ENCODE results near the gene RSPH6A. TPM values are rescaled to one million over a fixed set of nuclear protein-coding genes. Genes with fewer than 3 reads are reported as not detected.

Gene RSPH6A
- total RNA-seq, 1 donor, result 0.18 TPM

DNA sequence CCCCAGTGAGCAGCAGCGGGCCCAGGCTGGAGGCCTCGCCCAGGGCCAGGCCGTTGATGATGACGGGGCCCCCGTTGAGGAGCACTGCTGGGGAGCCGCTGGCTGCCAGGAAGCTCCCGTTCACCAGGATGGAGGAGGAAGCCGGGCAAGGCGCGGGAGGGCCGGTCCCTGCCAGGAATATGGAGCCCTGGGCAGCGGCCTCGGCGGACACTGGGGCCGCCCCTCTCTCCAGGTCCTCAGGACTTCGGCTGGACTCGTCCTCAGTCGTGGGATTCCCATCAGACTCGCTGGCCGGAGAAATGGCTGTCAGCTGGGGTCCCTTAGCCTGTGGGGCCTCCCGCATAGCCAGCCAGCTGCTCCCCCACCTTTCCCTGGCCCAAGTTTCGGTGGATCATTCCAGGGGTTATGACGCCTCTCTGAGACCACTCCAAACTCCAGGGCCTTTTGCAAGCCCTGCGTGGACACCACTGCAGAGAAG, 48.2 kb downstream of the RSPH6A start:
- H3K4me3 ChIP-seq (ENCODE audit: low read depth, low read length), result peak overlapping the region; percentile 82
- TF ChIP-seq, protein P1, sequence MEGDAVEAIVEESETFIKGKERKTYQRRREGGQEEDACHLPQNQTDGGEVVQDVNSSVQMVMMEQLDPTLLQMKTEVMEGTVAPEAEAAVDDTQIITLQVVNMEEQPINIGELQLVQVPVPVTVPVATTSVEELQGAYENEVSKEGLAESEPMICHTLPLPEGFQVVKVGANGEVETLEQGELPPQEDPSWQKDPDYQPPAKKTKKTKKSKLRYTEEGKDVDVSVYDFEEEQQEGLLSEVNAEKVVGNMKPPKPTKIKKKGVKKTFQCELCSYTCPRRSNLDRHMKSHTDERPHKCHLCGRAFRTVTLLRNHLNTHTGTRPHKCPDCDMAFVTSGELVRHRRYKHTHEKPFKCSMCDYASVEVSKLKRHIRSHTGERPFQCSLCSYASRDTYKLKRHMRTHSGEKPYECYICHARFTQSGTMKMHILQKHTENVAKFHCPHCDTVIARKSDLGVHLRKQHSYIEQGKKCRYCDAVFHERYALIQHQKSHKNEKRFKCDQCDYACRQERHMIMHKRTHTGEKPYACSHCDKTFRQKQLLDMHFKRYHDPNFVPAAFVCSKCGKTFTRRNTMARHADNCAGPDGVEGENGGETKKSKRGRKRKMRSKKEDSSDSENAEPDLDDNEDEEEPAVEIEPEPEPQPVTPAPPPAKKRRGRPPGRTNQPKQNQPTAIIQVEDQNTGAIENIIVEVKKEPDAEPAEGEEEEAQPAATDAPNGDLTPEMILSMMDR (IDR thresholded peaks at IDR 0.05; ENCODE audit: insufficient read depth, low read length), result no peak
- no peak for DNase-seq (ENCODE audit: low read depth)

DNA sequence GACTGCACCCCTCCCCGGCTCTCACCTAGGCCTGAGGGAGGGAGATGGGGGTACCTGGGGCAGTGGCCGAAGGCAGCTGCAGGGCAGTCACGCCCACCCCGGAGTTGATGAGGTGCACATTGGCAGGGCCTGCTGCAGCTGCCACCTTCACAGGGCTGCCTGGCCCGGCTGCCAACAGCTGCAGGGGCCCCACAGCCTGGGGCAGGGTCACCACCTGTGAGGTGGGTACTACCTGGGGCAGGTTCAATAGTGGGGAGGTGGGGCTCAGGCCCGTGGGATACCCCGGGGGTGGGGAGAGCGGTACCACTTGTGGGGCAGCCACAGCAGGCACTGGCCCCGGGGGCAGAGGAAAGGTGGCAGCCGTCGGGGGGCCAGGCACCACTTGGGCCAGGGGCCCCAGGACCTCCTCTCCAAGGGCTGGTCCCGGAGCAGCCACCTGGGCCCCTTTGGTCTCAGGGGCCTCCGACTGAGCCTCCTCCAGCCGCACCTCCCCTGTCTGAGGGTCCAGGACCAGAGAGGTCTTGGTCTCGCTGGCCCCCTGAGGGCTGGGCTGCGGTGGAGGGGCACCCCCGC, 48.7 kb downstream of the RSPH6A start:
- DNase-seq (ENCODE audit: low read depth), result no peak

DNA sequence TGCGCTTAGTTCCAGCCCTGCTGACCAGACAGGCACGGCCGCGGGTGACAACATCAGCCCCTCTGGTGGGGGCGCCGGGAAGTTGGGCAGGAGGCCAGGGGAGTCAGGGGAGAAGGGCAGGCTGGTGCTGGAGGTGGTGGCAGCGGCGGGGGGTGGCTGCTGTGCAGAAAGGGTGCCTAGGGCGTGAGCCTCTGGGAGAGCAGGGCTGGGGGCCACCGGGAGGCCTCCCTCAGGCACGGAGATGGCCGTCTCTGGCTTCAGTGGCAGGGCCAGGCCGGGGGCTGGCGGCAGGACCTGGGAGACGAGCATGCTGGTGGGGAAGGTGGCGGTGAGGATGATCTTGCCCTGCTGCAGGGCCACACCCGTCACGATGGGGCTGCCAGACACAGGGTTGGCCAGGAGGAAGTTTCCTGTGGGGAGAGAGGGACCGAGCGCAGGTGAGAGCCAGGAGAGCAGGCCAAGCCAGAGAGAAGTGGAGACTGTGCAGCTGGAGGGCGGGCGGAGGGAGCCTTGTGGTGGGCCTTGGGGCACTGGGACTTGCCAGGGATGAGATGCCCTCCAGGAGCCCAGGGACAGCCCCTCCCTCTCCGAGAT, 49.3 kb downstream of the RSPH6A start:
- no peak for DNase-seq (ENCODE audit: low read depth)
- TF ChIP-seq, protein P1 (IDR thresholded peaks at IDR 0.05; ENCODE audit: insufficient read depth, low read length), result no peak
- H3K4me3 ChIP-seq (ENCODE audit: low read depth, low read length), result peak overlapping the region; percentile 6

More for the DNA sequence above, 48.7 kb downstream of the RSPH6A start:
- TF ChIP-seq, protein P1 (IDR thresholded peaks at IDR 0.05; ENCODE audit: insufficient read depth, low read length), result no peak
- H3K4me3 ChIP-seq (ENCODE audit: low read depth, low read length), result peak overlapping the region; percentile 82

DNA sequence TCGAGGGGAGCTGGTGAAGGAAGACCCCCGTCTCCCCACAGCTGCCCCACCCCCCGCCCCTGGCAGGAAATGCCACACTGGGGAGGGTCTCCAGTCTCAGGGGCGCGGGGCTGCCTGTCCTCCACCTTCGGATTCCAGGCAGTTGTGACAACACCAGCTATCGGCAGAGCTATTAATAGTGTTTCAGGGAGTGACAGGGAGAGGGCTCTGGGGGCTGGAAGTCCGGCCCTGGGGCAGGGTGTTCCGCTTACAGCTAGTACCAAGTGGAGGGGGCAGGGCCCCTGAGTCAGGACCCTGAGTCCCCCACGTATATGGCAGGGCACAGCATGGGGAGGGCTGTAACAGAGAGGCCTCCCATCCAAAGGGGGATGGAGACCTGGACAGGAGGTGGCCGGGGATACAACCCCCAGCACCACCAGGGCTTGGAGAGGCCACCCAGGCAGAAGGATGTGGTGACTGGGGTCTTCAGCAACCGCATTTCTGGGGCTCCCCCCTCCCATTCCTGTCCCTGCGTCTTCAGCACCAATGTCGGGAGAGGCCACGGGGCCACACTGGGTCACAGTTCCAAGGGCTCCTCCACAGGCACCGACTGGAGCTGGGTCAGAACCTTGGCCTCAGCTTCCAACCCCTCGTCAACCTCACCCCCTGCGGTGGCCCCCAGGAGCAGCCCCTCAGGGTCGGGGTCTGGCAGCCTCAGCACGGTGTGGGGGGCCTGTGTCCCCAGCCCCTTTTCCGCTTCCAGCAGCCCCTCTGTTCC, 50.0 kb downstream of the RSPH6A start:
- TF ChIP-seq, protein P1 (IDR thresholded peaks at IDR 0.05; ENCODE audit: insufficient read depth, low read length), result no peak
- DNase-seq (ENCODE audit: low read depth), result no peak
- no peak overlapping the region for H3K4me3 ChIP-seq (ENCODE audit: low read depth, low read length)

DNA sequence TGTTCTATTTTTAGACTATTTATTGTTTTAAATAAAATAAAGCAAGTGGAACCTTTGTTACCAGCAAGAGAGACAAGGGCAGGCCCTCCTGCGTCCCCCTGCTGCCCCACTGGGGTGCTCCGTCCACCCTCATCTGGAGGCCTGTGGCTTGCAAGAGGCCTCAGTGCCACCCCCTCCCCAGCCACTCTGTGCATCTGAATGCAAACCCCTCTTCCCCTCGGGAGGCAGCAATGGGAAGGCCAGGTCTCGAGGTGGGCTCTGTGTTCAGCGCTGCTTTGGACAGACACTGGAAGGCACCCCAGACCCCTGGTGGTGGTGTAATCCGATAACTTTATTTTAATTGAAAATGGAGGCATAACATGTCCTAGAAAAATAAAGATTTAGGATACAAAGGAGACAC, 50.6 kb downstream of the RSPH6A start:
- TF ChIP-seq, protein P1 (IDR thresholded peaks at IDR 0.05; ENCODE audit: insufficient read depth, low read length), result no peak
- no peak for DNase-seq (ENCODE audit: low read depth)
- H3K4me3 ChIP-seq (ENCODE audit: low read depth, low read length), result no peak overlapping the region

DNA sequence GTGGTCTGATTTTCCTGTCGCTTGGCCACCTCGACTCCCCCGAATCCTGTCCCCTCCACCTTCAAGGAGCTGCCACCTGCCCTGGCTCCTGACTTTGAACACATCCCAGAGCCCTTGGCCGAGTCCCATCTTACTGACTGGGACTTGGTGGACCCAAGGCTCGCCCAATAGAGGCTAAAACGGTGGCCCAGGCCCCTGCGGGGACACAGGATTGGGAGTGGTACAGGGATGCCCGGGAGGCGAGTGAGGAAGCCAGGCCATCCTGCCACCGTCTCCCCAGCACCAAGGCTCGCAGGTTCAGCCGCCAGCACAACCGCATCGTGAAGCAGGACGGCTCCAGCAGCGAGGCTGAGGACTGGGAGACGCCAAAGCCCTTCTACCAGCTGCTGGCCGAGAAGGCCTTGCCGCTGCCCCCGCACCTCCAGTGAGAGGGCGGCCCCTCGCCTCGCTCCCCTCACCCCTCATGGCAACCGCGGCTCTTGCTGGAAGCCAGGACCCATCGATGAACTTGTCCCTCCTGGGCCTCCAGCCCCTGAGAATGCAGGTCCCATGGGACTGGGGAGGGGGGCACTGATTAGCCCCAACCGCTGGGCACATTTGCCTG, 51.3 kb downstream of the RSPH6A start:
- H3K4me3 ChIP-seq (ENCODE audit: low read depth, low read length), result no peak overlapping the region
- DNase-seq (ENCODE audit: low read depth), result no peak
- TF ChIP-seq, protein P1 (IDR thresholded peaks at IDR 0.05; ENCODE audit: insufficient read depth, low read length), result no peak

Measured in fibroblast of the aortic adventitia (primary cell).